Liver (tissue), 9 donors: ENCODE data around the gene XYLT1. TPM values are rescaled to one million over a fixed set of nuclear protein-coding genes. Genes with fewer than 3 reads are reported as not detected.

Experiments used
- DNase-seq: peaks from one replicate; pipeline ENCODE4 v3.0.0-alpha.2; 2017; ENCODE audit warnings: low spot score
- H3K27ac ChIP-seq, 2 donors: one replicate each; pipeline ENCODE4 v1.7.0; 2013; ENCODE audit warnings: inconsistent platforms in 2 of 2, low read length in 2 of 2, control low read depth in 1 of 2, low read depth in 1 of 2, mild to moderate bottlenecking in 1 of 2
- H3K27me3 ChIP-seq, 4 donors: one replicate each; pipeline versions ENCODE4 v1.6.1 to v1.7.0; 2013; ENCODE audit warnings: low read length in 3 of 4, inconsistent platforms in 1 of 4, mild to moderate bottlenecking in 1 of 4, moderate library complexity in 1 of 4; ENCODE audit not compliant: control insufficient read depth in 4 of 4, insufficient read depth in 4 of 4
- H3K36me3 ChIP-seq, 4 donors: one replicate each; pipeline versions ENCODE4 v1.6.1 to v1.7.0; 2013; ENCODE audit warnings: low read length in 3 of 4, mild to moderate bottlenecking in 3 of 4, low read depth in 1 of 4, moderate library complexity in 1 of 4; ENCODE audit not compliant: control insufficient read depth in 4 of 4, insufficient read depth in 3 of 4
- H3K4me1 ChIP-seq, 4 donors: one replicate each; pipeline versions ENCODE4 v1.6.1 to v1.7.0; 2013; ENCODE audit warnings: low read length in 3 of 4, mild to moderate bottlenecking in 3 of 4, moderate library complexity in 1 of 4; ENCODE audit not compliant: control insufficient read depth in 4 of 4, insufficient read depth in 4 of 4
- H3K4me3 ChIP-seq, 3 donors: one replicate each; pipeline versions ENCODE4 v1.6.1 to v1.7.0; 2013; ENCODE audit warnings: low read length in 3 of 3, control low read depth in 1 of 3, low read depth in 1 of 3, mild to moderate bottlenecking in 1 of 3
- H3K9ac ChIP-seq, 2 donors: one replicate each; pipeline ENCODE4 v1.7.0; 2013; ENCODE audit warnings: low read length in 2 of 2, mild to moderate bottlenecking in 2 of 2, moderate library complexity in 2 of 2, control low read depth in 1 of 2, low read depth in 1 of 2
- H3K9me3 ChIP-seq, 4 donors: one replicate each; pipeline versions ENCODE4 v1.6.1 to v1.7.0; 2013; ENCODE audit warnings: low read length in 3 of 4; ENCODE audit not compliant: control insufficient read depth in 4 of 4
- ATF3 ChIP-seq: IDR thresholded peaks from 2 replicates; pipeline ENCODE4 v1.6.1; 2016; ENCODE audit warnings: antibody characterized with exemption
- CTCF ChIP-seq: fragments of 150-350 bp; IDR thresholded peaks from 2 replicates; pipeline ENCODE4 v1.5.1; 2017; ENCODE audit warnings: improper control_type of control experiment, low read depth, low read length; ENCODE audit not compliant: missing input control
- EGR1 ChIP-seq, 2 donors: IDR thresholded peaks; 2 replicates each; pipeline ENCODE4 v1.6.1; 2016 to 2018; ENCODE audit warnings: antibody characterized with exemption in 2 of 2, low read depth in 2 of 2
- FOXA1 ChIP-seq: IDR thresholded peaks from 2 replicates; pipeline ENCODE4 v1.6.1; 2016; ENCODE audit warnings: antibody characterized with exemption
- FOXA2 ChIP-seq: IDR thresholded peaks from 2 replicates; pipeline ENCODE4 v1.6.1; 2016; ENCODE audit warnings: antibody characterized with exemption
- GABPA ChIP-seq, 2 donors: IDR thresholded peaks in 1 of 2; conservative IDR thresholded peaks in 1 of 2; 2 replicates each; pipeline ENCODE4 v1.6.1; 2016; ENCODE audit warnings: antibody characterized with exemption in 2 of 2, mild to moderate bottlenecking in 1 of 2, moderate library complexity in 1 of 2
- HNF4A ChIP-seq, 2 donors: conservative IDR thresholded peaks; 2 replicates each; pipeline ENCODE4 v1.6.1; 2016; ENCODE audit warnings: antibody characterized with exemption in 2 of 2, mild to moderate bottlenecking in 2 of 2
- HNF4G ChIP-seq: IDR thresholded peaks from 2 replicates; pipeline ENCODE4 v1.6.1; 2016; ENCODE audit warnings: antibody characterized with exemption
- JUND ChIP-seq, 2 donors: IDR thresholded peaks; 2 replicates each; pipeline ENCODE4 v1.6.1; 2016; ENCODE audit warnings: antibody characterized with exemption in 2 of 2
- MAX ChIP-seq: IDR thresholded peaks from 2 replicates; pipeline ENCODE4 v1.6.1; 2016; ENCODE audit warnings: antibody characterized with exemption
- NR2F2 ChIP-seq: IDR thresholded peaks from 2 replicates; pipeline ENCODE4 v1.6.1; 2016; ENCODE audit warnings: antibody characterized with exemption
- RAD21 ChIP-seq, 2 donors: IDR thresholded peaks; 2 replicates each; pipeline ENCODE4 v1.6.1; 2016; ENCODE audit warnings: antibody characterized with exemption in 2 of 2, mild to moderate bottlenecking in 2 of 2
- RXRA ChIP-seq, 2 donors: IDR thresholded peaks; 2 replicates each; pipeline ENCODE4 v1.6.1; 2017 to 2018; ENCODE audit warnings: antibody characterized with exemption in 2 of 2, mild to moderate bottlenecking in 1 of 2
- SP1 ChIP-seq: IDR thresholded peaks from 2 replicates; pipeline ENCODE4 v1.6.1; 2018; ENCODE audit warnings: antibody characterized with exemption, mild to moderate bottlenecking
- TAF1 ChIP-seq: conservative IDR thresholded peaks from 2 replicates; pipeline ENCODE4 v1.6.1; 2016; ENCODE audit warnings: antibody characterized with exemption, mild to moderate bottlenecking
- YY1 ChIP-seq: IDR thresholded peaks from 2 replicates; pipeline ENCODE4 v1.6.1; 2016; ENCODE audit warnings: antibody characterized with exemption, mild to moderate bottlenecking
- WGBS: extraction: QIAGEN DNeasy Blood & Tissue Kit; methylation state at CpG from one replicate; pipeline ENCODE4 v1.1.7; 2013; 5-methylcytosine and 5-hydroxymethylcytosine counted together
- polyA plus RNA-seq, 2 donors: library from polyadenylated mRNA; stranded (reverse) in 1 of 2; unstranded in 1 of 2; fragments of 200-250 nt in 1 of 2; fragments of >200 nt in 1 of 2; fragmentation: Nextera tagmentation in 1 of 2; extraction: Ambion mirVana in 1 of 2; gene quantifications; one replicate each; pipeline versions ENCODE4 v1.2.1 to v1.2.3, GENCODE V29; 2013 to 2015
- total RNA-seq, 2 donors: library from RNA; depleted of rRNA; stranded (reverse); fragments of >200 nt; gene quantifications; one replicate each; pipeline ENCODE4 v1.2.3, GENCODE V29; 2014
- TF ChIP-seq, protein P1 (sequence below): IDR thresholded peaks from 2 replicates; pipeline ENCODE4 v1.6.1; 2016; ENCODE audit warnings: antibody characterized with exemption, mild to moderate bottlenecking
- TF ChIP-seq, protein P2 (sequence below): IDR thresholded peaks from 2 replicates; pipeline ENCODE4 v1.6.1; 2016; ENCODE audit warnings: antibody characterized with exemption
- donor health status: healthy.
- donor health status: healthy.
- donor health status: healthy.
- donor health status: healthy.
- donor health status: healthy.

The XYLT1 gene
- total and polyA plus RNA-seq, 4 donors, result 0.25 to 2.3 (median 0.53) TPM

GRCh38 chr16:17313793-17314547 is 156.8 kb downstream of the XYLT1 start:
- 80% methylated on average over 7 of the region's 7 CpGs for WGBS
- Histone ChIP-seq H3K27ac (no peak overlapping the region), H3K4me1 (no peaks in the 10 kb centered on the region), H3K27me3 (no peaks in the 10 kb centered on the region), H3K9me3 (no peaks in the 10 kb centered on the region), H3K36me3 (no peaks in the 10 kb centered on the region), H3K4me3 (no peak overlapping the region), H3K9ac (no peak overlapping the region)
- TF ChIP-seq HNF4A (conservative IDR thresholded peaks at IDR 0.05), result no peak
- TF ChIP-seq, protein P1, sequence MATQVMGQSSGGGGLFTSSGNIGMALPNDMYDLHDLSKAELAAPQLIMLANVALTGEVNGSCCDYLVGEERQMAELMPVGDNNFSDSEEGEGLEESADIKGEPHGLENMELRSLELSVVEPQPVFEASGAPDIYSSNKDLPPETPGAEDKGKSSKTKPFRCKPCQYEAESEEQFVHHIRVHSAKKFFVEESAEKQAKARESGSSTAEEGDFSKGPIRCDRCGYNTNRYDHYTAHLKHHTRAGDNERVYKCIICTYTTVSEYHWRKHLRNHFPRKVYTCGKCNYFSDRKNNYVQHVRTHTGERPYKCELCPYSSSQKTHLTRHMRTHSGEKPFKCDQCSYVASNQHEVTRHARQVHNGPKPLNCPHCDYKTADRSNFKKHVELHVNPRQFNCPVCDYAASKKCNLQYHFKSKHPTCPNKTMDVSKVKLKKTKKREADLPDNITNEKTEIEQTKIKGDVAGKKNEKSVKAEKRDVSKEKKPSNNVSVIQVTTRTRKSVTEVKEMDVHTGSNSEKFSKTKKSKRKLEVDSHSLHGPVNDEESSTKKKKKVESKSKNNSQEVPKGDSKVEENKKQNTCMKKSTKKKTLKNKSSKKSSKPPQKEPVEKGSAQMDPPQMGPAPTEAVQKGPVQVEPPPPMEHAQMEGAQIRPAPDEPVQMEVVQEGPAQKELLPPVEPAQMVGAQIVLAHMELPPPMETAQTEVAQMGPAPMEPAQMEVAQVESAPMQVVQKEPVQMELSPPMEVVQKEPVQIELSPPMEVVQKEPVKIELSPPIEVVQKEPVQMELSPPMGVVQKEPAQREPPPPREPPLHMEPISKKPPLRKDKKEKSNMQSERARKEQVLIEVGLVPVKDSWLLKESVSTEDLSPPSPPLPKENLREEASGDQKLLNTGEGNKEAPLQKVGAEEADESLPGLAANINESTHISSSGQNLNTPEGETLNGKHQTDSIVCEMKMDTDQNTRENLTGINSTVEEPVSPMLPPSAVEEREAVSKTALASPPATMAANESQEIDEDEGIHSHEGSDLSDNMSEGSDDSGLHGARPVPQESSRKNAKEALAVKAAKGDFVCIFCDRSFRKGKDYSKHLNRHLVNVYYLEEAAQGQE, result no peak
- TF ChIP-seq FOXA1, result no peak
- no peak for TF ChIP-seq YY1
- TF ChIP-seq RXRA (IDR thresholded peaks at IDR 0.05), result no peak
- TF ChIP-seq, protein P2, sequence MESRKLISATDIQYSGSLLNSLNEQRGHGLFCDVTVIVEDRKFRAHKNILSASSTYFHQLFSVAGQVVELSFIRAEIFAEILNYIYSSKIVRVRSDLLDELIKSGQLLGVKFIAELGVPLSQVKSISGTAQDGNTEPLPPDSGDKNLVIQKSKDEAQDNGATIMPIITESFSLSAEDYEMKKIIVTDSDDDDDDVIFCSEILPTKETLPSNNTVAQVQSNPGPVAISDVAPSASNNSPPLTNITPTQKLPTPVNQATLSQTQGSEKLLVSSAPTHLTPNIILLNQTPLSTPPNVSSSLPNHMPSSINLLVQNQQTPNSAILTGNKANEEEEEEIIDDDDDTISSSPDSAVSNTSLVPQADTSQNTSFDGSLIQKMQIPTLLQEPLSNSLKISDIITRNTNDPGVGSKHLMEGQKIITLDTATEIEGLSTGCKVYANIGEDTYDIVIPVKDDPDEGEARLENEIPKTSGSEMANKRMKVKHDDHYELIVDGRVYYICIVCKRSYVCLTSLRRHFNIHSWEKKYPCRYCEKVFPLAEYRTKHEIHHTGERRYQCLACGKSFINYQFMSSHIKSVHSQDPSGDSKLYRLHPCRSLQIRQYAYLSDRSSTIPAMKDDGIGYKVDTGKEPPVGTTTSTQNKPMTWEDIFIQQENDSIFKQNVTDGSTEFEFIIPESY, result no peak
- TF ChIP-seq FOXA2, result no peak
- no peak for TF ChIP-seq EGR1 (IDR thresholded peaks at IDR 0.05; ENCODE audit: low read depth in 2 of 2)
- TF ChIP-seq JUND (IDR thresholded peaks at IDR 0.05), result no peak
- no peak for TF ChIP-seq GABPA (IDR thresholded peaks at IDR 0.05 in 1 of 2, conservative IDR thresholded peaks at IDR 0.05 in 1 of 2)
- no peak for TF ChIP-seq NR2F2
- TF ChIP-seq RAD21 (IDR thresholded peaks at IDR 0.05), result no peak
- no peak for TF ChIP-seq CTCF
- TF ChIP-seq HNF4G, result no peak
- TF ChIP-seq SP1, result no peak
- no peak for TF ChIP-seq ATF3
- TF ChIP-seq MAX, result no peak
- no peak for TF ChIP-seq TAF1
- no peak for DNase-seq
